Transverse colon (tissue), 4 donors: Measurements from ENCODE around the gene FMNL2. TPM values are rescaled to one million over a fixed set of nuclear protein-coding genes. Genes with fewer than 3 reads are reported as not detected.

Experiments
- DNase-seq: peaks from one replicate; pipeline ENCODE4 v3.0.0-alpha.2; 2019
- H3K27ac ChIP-seq, 4 donors: fragments of 200-600 bp; sonication (generic); 2 replicates each; pipeline ENCODE4 v1.5.1; 2016 to 2018; ENCODE audit warnings: inconsistent platforms in 4 of 4
- H3K27me3 ChIP-seq: fragments of 200-600 bp; sonication (generic); 2 replicates; pipeline ENCODE4 v1.5.1; 2017; ENCODE audit warnings: inconsistent platforms
- H3K36me3 ChIP-seq, 4 donors: fragments of 200-600 bp; sonication (generic); 2 replicates each; pipeline ENCODE4 v1.5.1; 2017 to 2019; ENCODE audit warnings: inconsistent platforms in 4 of 4
- H3K4me1 ChIP-seq, 4 donors: fragments of 200-600 bp; sonication (generic); 2 replicates each; pipeline ENCODE4 v1.5.1; 2017 to 2020; ENCODE audit warnings: inconsistent platforms in 4 of 4
- H3K4me3 ChIP-seq, 4 donors: fragments of 200-600 bp; sonication (generic); 1 replicate in 1 of 4; 2 replicates in 3 of 4; pipeline versions ENCODE4 v1.5.1 to v1.6.1; 2017 to 2019; ENCODE audit warnings: inconsistent platforms in 4 of 4
- H3K9me3 ChIP-seq, 2 donors: fragments of 200-600 bp; sonication (generic); 2 replicates each; pipeline ENCODE4 v1.5.1; 2017 to 2019; ENCODE audit warnings: inconsistent platforms in 2 of 2
- EP300 ChIP-seq: sonication (generic); formaldehyde crosslinking; IDR thresholded peaks from one replicate; pipeline ENCODE4 v1.6.1; 2017; ENCODE audit warnings: antibody characterized with exemption, low read depth
- POLR2A ChIP-seq: fragments of 450-650 bp; IDR thresholded peaks from one replicate; pipeline ENCODE4 v1.6.1; 2016; ENCODE audit warnings: antibody characterized with exemption, mild to moderate bottlenecking, moderate library complexity
- POLR2AphosphoS5 ChIP-seq, 3 donors: sonication (generic); formaldehyde crosslinking; IDR thresholded peaks; one replicate each; pipeline ENCODE4 v1.6.1; 2016; ENCODE audit warnings: antibody characterized with exemption in 3 of 3
- WGBS, 2 donors: methylation state at CpG; one replicate each; pipeline ENCODE4 v1.1.5; 2018; ENCODE audit warnings: low coverage in 1 of 2; 5-methylcytosine and 5-hydroxymethylcytosine counted together
- in situ Hi-C, 4 donors: fragments of 200-750 bp; cut with MboI; loops; one replicate each; pipeline versions ENCODE4 v1.15.0 to v1.15.1; 2017; ENCODE audit warnings: low sequenced_read_pairs in 3 of 4, low pct_ligation_motif_present in 1 of 4, low pct_unique_long_range_greater_than_20kb in 1 of 4
- intact Hi-C: fragments of 100-400 bp; cut with DNase I; formaldehyde crosslinking; loops from one replicate; pipeline ENCODE4 v1.15.1; 2023; ENCODE audit warnings: low total_unique reads
- total RNA-seq, 4 donors: library from RNA; depleted of rRNA; stranded (reverse); fragments of >200 nt; gene quantifications; one replicate each; pipeline ENCODE4 v1.1.0, GENCODE V29; 2016
- TF ChIP-seq, protein P1 (sequence below), 5 experiments: fragments of 200-600 bp in 3 of 5; fragments of 450-650 bp in 2 of 5; sonication (generic) in 3 of 5; IDR thresholded peaks; 1 replicate in 2 of 5; 2 replicates in 3 of 5; pipeline ENCODE4 v1.5.1; 2016 to 2017; ENCODE audit warnings: antibody characterized with exemption in 5 of 5, inconsistent platforms in 3 of 5, mild to moderate bottlenecking in 2 of 5, moderate library complexity in 1 of 5

FMNL2 gene
- total RNA-seq, 4 donors from 2014 or later: 9.2 to 31.4 (median 23.9) TPM

DNA sequence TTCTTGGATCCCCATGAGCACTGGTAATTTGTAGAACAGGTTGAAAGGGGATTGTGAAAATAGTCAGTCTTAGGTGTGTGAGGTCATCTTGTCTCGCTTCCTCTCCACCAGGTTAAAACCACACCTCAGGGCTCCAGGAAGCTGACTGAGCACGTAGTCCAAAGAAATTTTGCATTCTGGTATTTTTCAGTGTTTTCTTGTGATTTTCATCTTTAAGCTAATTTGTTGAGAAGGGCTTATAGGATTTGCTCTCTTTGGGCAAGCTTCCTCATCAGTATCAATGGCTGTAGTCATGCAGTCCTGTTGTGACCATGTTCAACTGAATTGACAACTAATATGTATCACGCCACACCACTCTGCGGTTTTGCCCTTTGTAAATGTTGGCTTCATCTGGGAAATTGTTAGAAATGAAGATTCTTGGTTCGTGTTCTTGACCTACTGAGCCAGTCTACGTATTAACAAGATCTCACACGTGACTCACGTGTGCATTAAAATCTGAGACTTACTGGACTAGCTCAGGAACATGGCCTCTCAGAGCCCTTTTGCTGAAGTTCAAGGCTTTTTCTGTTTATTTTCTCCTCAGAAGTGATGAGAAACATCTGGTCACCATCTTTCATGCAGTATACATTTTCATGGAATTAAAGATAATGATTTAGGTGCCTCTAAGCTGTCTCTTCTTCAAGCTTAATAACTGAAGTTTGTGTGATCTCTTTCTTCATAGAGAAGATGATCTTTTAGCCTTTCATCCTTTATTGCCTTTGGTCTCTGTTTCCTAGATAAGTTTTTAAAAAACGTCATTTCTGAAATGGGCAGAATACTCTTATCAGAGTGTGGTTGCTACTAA, 32.8 kb downstream of the FMNL2 start:
- in situ Hi-C loops (no loop called here), intact Hi-C loops (no loop called here)
- Histone ChIP-seq H3K9me3 (no peaks in the 10 kb centered on the region), H3K36me3 (no peaks in the 10 kb centered on the region), H3K4me3 (no peak overlapping the region), H3K4me1 (peaks cover 0 to 10% (median 2%) of the 10 kb centered on the region in 4 donors), H3K27me3 (no peaks in the 10 kb centered on the region), H3K27ac (no peak overlapping the region)
- no peak for DNase-seq
- TF ChIP-seq POLR2A: no peak
- 74 to 90% methylated on average over 7 to 9 of the region's 9 CpGs for WGBS, 2 donors

DNA sequence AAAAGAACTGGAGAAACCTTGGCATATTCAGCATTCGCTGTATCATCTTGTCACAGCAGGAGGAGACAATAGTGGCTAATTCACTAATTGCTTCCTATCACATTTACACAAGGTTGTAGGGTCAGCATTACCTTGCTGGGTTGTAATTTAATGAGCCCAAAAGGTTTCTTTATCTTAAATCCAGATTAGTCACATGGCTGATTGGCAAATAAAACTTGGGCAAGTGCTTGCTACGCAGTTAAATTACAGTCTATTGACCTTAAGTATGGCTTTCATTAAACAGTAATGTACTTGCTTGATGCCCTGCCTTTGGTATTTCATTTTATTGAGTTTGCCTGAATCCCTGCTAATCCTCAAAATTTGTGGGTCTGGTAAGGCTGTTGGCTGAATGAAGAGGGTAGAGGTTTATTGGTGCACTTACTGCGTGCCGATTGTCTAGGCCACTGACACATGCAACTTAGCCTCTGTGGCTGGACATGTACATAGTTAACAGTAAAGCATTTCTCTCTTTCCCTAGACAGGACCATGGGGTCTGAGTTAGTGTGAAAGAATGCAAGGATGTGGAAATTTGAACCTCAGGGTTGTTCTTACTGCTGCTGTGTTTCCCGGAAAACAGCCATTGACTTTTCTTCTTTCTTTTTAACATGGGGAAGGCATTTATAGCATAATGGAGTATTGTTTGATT, 34.3 kb downstream of the FMNL2 start:
- no peak for DNase-seq
- no peak overlapping the region for H3K27ac ChIP-seq
- no peaks in the 10 kb centered on the region for H3K9me3 ChIP-seq
- H3K36me3 ChIP-seq: no peaks in the 10 kb centered on the region
- TF ChIP-seq POLR2A (no peak), EP300 (no peak), POLR2AphosphoS5 (IDR thresholded peaks at IDR 0.05) (no peak)
- TF ChIP-seq, protein P1, sequence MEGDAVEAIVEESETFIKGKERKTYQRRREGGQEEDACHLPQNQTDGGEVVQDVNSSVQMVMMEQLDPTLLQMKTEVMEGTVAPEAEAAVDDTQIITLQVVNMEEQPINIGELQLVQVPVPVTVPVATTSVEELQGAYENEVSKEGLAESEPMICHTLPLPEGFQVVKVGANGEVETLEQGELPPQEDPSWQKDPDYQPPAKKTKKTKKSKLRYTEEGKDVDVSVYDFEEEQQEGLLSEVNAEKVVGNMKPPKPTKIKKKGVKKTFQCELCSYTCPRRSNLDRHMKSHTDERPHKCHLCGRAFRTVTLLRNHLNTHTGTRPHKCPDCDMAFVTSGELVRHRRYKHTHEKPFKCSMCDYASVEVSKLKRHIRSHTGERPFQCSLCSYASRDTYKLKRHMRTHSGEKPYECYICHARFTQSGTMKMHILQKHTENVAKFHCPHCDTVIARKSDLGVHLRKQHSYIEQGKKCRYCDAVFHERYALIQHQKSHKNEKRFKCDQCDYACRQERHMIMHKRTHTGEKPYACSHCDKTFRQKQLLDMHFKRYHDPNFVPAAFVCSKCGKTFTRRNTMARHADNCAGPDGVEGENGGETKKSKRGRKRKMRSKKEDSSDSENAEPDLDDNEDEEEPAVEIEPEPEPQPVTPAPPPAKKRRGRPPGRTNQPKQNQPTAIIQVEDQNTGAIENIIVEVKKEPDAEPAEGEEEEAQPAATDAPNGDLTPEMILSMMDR (IDR thresholded peaks at IDR 0.05): no peak
- H3K27me3 ChIP-seq: no peaks in the 10 kb centered on the region
- H3K4me3 ChIP-seq: no peak overlapping the region
- in situ Hi-C loops: no loop called here
- peaks cover 0 to 10% (median 2%) of the 10 kb centered on the region in 4 donors for H3K4me1 ChIP-seq
- intact Hi-C loops: no loop called here
- 79% methylated on average over 5 of the region's 5 CpGs for WGBS, 2 donors

DNA sequence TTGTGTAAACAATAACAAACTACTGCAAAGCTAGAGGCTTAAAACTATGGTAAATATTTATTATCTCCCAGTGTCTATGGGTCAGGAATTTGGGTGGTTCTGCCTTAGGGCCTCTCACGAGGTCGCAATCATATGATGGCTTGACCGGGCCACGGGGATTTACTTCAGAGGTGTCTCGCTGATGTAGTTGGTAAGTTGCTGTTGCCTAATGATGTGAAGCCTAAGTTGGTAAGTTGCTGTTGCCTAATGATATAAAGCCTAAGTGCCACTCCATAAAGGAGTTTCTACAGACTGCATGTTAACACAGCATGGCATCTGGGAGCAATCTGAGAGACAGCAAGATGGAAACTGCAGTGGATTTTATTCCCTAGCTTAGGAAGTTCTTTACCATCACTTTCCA, 35.8 kb downstream of the FMNL2 start:
- intact Hi-C loops (no loop called here), in situ Hi-C loops (no loop called here)
- H3K36me3 ChIP-seq: no peaks in the 10 kb centered on the region
- no peak for TF ChIP-seq EP300
- no peak for TF ChIP-seq POLR2A
- TF ChIP-seq POLR2AphosphoS5 (IDR thresholded peaks at IDR 0.05): no peak
- TF ChIP-seq, protein P1 (IDR thresholded peaks at IDR 0.05): no peak
- DNase-seq: no peak
- H3K9me3 ChIP-seq: no peaks in the 10 kb centered on the region
- H3K4me3 ChIP-seq: no peak overlapping the region
- no peaks in the 10 kb centered on the region for H3K27me3 ChIP-seq
- 78 to 85% methylated on average over 5 of the region's 5 CpGs for whole genome bisulfite sequencing, 2 donors
- no peak overlapping the region for H3K27ac ChIP-seq
- peaks cover 0 to 10% (median 2%) of the 10 kb centered on the region in 4 donors for H3K4me1 ChIP-seq

DNA sequence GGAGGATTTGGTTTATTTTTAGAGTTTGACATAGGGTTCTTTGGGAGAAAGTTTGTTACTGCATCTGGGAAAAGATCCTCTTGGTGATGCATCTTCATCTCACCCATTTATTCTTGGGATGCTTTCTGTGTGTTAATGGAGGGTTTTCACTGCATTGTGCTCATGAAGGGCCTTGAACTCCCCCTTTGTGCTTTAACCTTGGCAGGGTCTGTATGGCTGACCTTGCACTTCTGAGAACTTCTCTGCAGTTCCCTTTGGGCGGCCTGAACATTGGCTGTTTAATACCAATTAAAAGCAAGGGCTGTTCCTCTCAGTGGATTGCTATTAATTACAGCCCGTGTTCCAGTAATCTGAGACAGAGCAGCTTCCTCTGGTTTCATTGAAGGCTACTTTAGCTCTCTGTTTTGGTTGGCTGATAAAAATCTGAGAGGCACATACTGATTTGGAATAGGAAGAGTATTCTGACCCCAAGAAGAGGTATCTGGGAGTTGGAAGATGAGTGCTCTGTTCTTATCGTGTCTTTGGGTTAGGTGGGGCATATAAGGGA, 37.5 kb downstream of the FMNL2 start:
- Histone ChIP-seq H3K27ac (no peak overlapping the region), H3K9me3 (no peaks in the 10 kb centered on the region), H3K4me1 (peaks cover 0 to 13% (median 2%) of the 10 kb centered on the region in 4 donors), H3K27me3 (no peaks in the 10 kb centered on the region), H3K36me3 (no peaks in the 10 kb centered on the region), H3K4me3 (no peak overlapping the region)
- TF ChIP-seq POLR2AphosphoS5 (IDR thresholded peaks at IDR 0.05) (no peak), EP300 (no peak), POLR2A (no peak)
- TF ChIP-seq, protein P1 (IDR thresholded peaks at IDR 0.05): no peak
- DNase-seq: no peak
- in situ Hi-C loops: no loop called here
- 78 to 80% methylated on average over 1 to 3 of the region's 3 CpGs for WGBS, 2 donors
- intact Hi-C loops: no loop called here
